ENCODE results near the gene PDGFA. TPM values are rescaled to one million over a fixed set of nuclear protein-coding genes. Genes with fewer than 3 reads are reported as not detected.

PDGFA gene
- total and polyA plus RNA-seq, 2 donors from 2014 or later: 14.1 to 53.0 TPM

- peak in 1 of 5 donors; percentile 48 for DNase-seq
- TF ChIP-seq CTCF (IDR thresholded peaks at IDR 0.05; ENCODE audit: borderline replicate concordance, extremely low read depth, insufficient read depth): no peak
Observed at GRCh38 chr7:494906-495305, 24.7 kb downstream of the PDGFA start.

GRCh38 chr7:494259-494687, 25.4 kb downstream of the PDGFA start:
- DNase-seq (peak in 1 of 5 donors; percentile 78), FAIRE-seq (no peak)
- H3K9ac ChIP-seq (ENCODE audit: low read length in 3 of 3): no peak overlapping the region
- H3K4me1 ChIP-seq (ENCODE audit: control insufficient read depth in 2 of 3, insufficient read depth in 2 of 3, low read depth in 1 of 3, low read length in 3 of 3): no peaks in the 10 kb centered on the region
- TF ChIP-seq CTCF (IDR thresholded peaks at IDR 0.05; ENCODE audit: borderline replicate concordance, extremely low read depth, insufficient read depth): no peak
- peaks cover 3 to 9% (median 8%) of the 10 kb centered on the region in 3 donors for H3K36me3 ChIP-seq (ENCODE audit: control insufficient read depth in 2 of 3, insufficient read depth in 3 of 3, low read length in 3 of 3)
- intact Hi-C loops (cut with DNase I): no loop called here
- H3K27ac ChIP-seq (ENCODE audit: low read depth in 2 of 2, low read length in 2 of 2): no peak overlapping the region
- H3K9me3 ChIP-seq (ENCODE audit: control insufficient read depth in 2 of 3, insufficient read depth in 1 of 3, low read length in 3 of 3): peaks cover 0 to 3% (median 0%) of the 10 kb centered on the region in 3 donors
- H3K4me3 ChIP-seq (ENCODE audit: low read length in 3 of 3): no peak overlapping the region
- no peaks in the 10 kb centered on the region for H3K27me3 ChIP-seq (ENCODE audit: control insufficient read depth, insufficient read depth, low read length)

More at GRCh38 chr7:494906-495305, 24.7 kb downstream of the PDGFA start:
- Histone ChIP-seq H3K9me3 (ENCODE audit: control insufficient read depth in 2 of 3, insufficient read depth in 1 of 3, low read length in 3 of 3) (peaks cover 0 to 3% (median 0%) of the 10 kb centered on the region in 3 donors), H3K27me3 (ENCODE audit: control insufficient read depth, insufficient read depth, low read length) (no peaks in the 10 kb centered on the region), H3K27ac (ENCODE audit: low read depth in 2 of 2, low read length in 2 of 2) (no peak overlapping the region), H3K4me1 (ENCODE audit: control insufficient read depth in 2 of 3, insufficient read depth in 2 of 3, low read depth in 1 of 3, low read length in 3 of 3) (no peaks in the 10 kb centered on the region), H3K9ac (ENCODE audit: low read length in 3 of 3) (no peak overlapping the region), H3K4me3 (ENCODE audit: low read length in 3 of 3) (no peak overlapping the region), H3K36me3 (ENCODE audit: control insufficient read depth in 2 of 3, insufficient read depth in 3 of 3, low read length in 3 of 3) (peaks cover 5 to 11% (median 11%) of the 10 kb centered on the region in 3 donors)
- intact Hi-C loops (cut with DNase I): no loop called here
- FAIRE-seq: no peak

- peaks cover 0 to 3% (median 0%) of the 10 kb centered on the region in 3 donors for H3K9me3 ChIP-seq (ENCODE audit: control insufficient read depth in 2 of 3, insufficient read depth in 1 of 3, low read length in 3 of 3)
- H3K4me1 ChIP-seq (ENCODE audit: control insufficient read depth in 2 of 3, insufficient read depth in 2 of 3, low read depth in 1 of 3, low read length in 3 of 3): no peaks in the 10 kb centered on the region
- H3K27ac ChIP-seq (ENCODE audit: low read depth in 2 of 2, low read length in 2 of 2): no peak overlapping the region
- no peak overlapping the region for H3K4me3 ChIP-seq (ENCODE audit: low read length in 3 of 3)
- H3K9ac ChIP-seq (ENCODE audit: low read length in 3 of 3): no peak overlapping the region
- no peak for TF ChIP-seq CTCF (IDR thresholded peaks at IDR 0.05; ENCODE audit: borderline replicate concordance, extremely low read depth, insufficient read depth)
- no peaks in the 10 kb centered on the region for H3K27me3 ChIP-seq (ENCODE audit: control insufficient read depth, insufficient read depth, low read length)
- DNase-seq (peak in 1 of 5 donors; percentile 68), FAIRE-seq (no peak)
- peaks cover 2 to 5% (median 3%) of the 10 kb centered on the region in 3 donors for H3K36me3 ChIP-seq (ENCODE audit: control insufficient read depth in 2 of 3, insufficient read depth in 3 of 3, low read length in 3 of 3)
- intact Hi-C loops (cut with DNase I): no loop called here
Observed at GRCh38 chr7:493661-494251, 25.9 kb downstream of the PDGFA start.
